GM12801 (cell line): ENCODE measurements around the gene IFT22.

Source experiments
- CTCF ChIP-seq: IDR thresholded peaks from one replicate; pipeline ENCODE4 v1.5.1; 2011; ENCODE audit warnings: control low read depth; ENCODE audit not compliant: insufficient read length; ENCODE audit errors: extremely low read depth

The IFT22 gene

GRCh38 chr7:101362334-101363195 is 41.0 kb upstream of the IFT22 start, which contains the start of gene COL26A1:
Gene COL26A1 (plus strand): TSS chr7:101362875. CDS start chr7:101363033, 158 bp downstream.
- TF ChIP-seq CTCF: no peak

GRCh38 chr7:101357433-101357832 is 35.8 kb upstream of the IFT22 start:
- no peak for TF ChIP-seq CTCF

GRCh38 chr7:101352920-101353308 is 31.3 kb upstream of the IFT22 start:
- no peak for TF ChIP-seq CTCF

GRCh38 chr7:101347477-101347876 is 25.9 kb upstream of the IFT22 start:
- TF ChIP-seq CTCF: no peak

- TF ChIP-seq CTCF: no peak
These were observed 21.3 kb upstream of the IFT22 start for GRCh38 chr7:101342892-101343291.

- TF ChIP-seq CTCF: no peak
These were observed 18.8 kb upstream of the IFT22 start for GRCh38 chr7:101340379-101340778.

GRCh38 chr7:101333912-101334311 is 12.3 kb upstream of the IFT22 start:
- no peak for TF ChIP-seq CTCF
